HEK293 (cell line): ENCODE data around the gene SLC2A8.

ENCODE experiments used
- SP2 ChIP-seq: fragments of 450-650 bp; formaldehyde crosslinking; IDR thresholded peaks from 2 replicates; pipeline ENCODE4 v1.5.1; 2016; ENCODE audit warnings: missing biosample characterization, missing genetic modification characterization
- ZNF146 ChIP-seq: fragments of 450-650 bp; formaldehyde crosslinking; IDR thresholded peaks from 2 replicates; pipeline ENCODE4 v1.5.1; 2016; ENCODE audit warnings: missing biosample characterization, missing genetic modification characterization
- ZNF302 ChIP-seq: fragments of 450-650 bp; formaldehyde crosslinking; IDR thresholded peaks from 2 replicates; pipeline ENCODE4 v1.5.1; 2016; ENCODE audit warnings: missing biosample characterization, missing genetic modification characterization, low read depth
- ZNF510 ChIP-seq: fragments of 450-650 bp; formaldehyde crosslinking; IDR thresholded peaks from 2 replicates; pipeline ENCODE4 v1.5.1; 2018; ENCODE audit warnings: mild to moderate bottlenecking, missing genetic modification characterization, missing biosample characterization; ENCODE audit not compliant: insufficient replicate concordance

DNA sequence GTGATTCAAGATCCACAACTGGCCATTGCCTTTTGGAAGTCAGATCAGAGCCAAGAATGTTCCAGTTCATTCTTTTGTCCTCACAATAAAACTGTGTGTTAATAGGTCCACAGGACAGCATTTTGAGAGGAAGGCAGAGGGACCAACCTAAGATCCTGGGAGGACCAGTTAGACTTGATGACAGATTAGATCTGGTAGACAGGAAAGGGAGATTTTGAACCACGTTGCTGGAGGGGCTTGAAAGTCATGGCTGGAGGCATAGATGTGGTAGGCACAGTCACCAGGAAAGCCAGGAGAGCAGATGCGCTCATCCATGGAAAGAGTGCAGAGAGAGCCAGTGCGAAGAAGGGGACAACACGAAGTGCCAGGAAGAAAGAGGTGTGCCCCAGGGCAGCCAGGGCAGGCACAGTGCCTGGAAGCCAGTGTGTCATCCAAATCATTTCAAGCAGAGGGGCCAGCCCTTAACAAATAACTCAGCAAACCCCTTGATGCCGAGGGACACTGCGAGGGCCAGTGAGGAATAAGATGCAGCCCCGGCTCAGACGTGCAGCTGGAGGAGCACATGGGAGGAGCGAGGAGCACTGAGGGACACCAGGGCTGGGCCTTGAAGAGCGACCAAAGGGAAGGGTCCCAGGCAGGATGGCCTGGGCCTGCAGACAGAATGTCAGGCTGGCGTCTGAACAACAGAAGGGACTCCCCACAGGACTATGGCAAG is 12.8 kb upstream of the SLC2A8 start:
- no peak for TF ChIP-seq SP2 (tag by site-specific recombination)
- no peak for TF ChIP-seq ZNF146 (tag by site-specific recombination)
- no peak for TF ChIP-seq ZNF510 (tag by site-specific recombination)
- no peak for TF ChIP-seq ZNF302 (tag by site-specific recombination)
